B cell (primary cell): Measurements from ENCODE around the gene CINP. TPM values are rescaled to one million over a fixed set of nuclear protein-coding genes. Genes with fewer than 3 reads are reported as not detected.

ENCODE experiments used
- ATAC-seq: fragments of 200-7000 bp; cut with Tn5 transposase; one replicate; pipeline ENCODE4 v1.10.0; 2021; ENCODE audit warnings: low read depth, mild to moderate bottlenecking, moderate number of reproducible peaks, moderate library complexity
- CTCF ChIA-PET: fragments of 350-600 bp; sonication (Branson Sonifier 250); formaldehyde crosslinking; loops from one replicate; lab custom pipeline; 2021; ENCODE audit warnings: antibody characterized with exemption, inconsistent platforms; lab: Charles Lee
- POLR2A ChIA-PET: fragments of 350-600 bp; sonication (Branson Sonifier 250); formaldehyde crosslinking; loops from one replicate; lab custom pipeline; 2021; ENCODE audit warnings: antibody characterized with exemption; lab: Charles Lee
- DNase-seq: peaks from one replicate; pipeline ENCODE4 v3.0.0; 2013
- H2AFZ ChIP-seq: 2 replicates; pipeline ENCODE4 v1.6.1; 2012; ENCODE audit warnings: mild to moderate bottlenecking, low read depth, low read length; ENCODE audit not compliant: insufficient read depth, poor library complexity, severe bottlenecking
- H3K27ac ChIP-seq, 2 donors: 1 replicate in 1 of 2; 2 replicates in 1 of 2; pipeline ENCODE4 v1.5.1; 2012 to 2013; ENCODE audit warnings: low read length in 2 of 2, mild to moderate bottlenecking in 2 of 2, moderate library complexity in 1 of 2
- H3K27me3 ChIP-seq, 4 experiments: fragments of 200-600 bp in 1 of 4; sonication (generic) in 1 of 4; replicated peaks in 1 of 4; 1 replicate in 2 of 4; 2 replicates in 2 of 4; pipeline versions ENCODE4 v1.6.1 to v1.7.0; 2013 to 2016; ENCODE audit warnings: low read length in 3 of 4, mild to moderate bottlenecking in 2 of 4, mixed read lengths in 1 of 4, moderate library complexity in 1 of 4; ENCODE audit not compliant: insufficient read depth in 4 of 4, control insufficient read depth in 3 of 4; ENCODE audit errors: control extremely low read depth in 1 of 4
- H3K36me3 ChIP-seq, 2 experiments: replicated peaks in 1 of 2; 1 replicate in 1 of 2; 2 replicates in 1 of 2; pipeline versions ENCODE4 v1.6.1 to v1.7.1; 2013; ENCODE audit warnings: low read length in 1 of 2; ENCODE audit not compliant: insufficient read depth in 2 of 2, control insufficient read depth in 1 of 2; ENCODE audit errors: control extremely low read depth in 1 of 2, extremely low read depth in 1 of 2
- H3K4me1 ChIP-seq, 2 donors: fragments of 200-600 bp in 1 of 2; sonication (generic) in 1 of 2; 1 replicate in 1 of 2; 2 replicates in 1 of 2; pipeline versions ENCODE4 v1.5.1 to v1.6.1; 2013 to 2017; ENCODE audit warnings: low read length in 2 of 2; ENCODE audit not compliant: control insufficient read depth in 2 of 2, insufficient read depth in 2 of 2
- H3K4me2 ChIP-seq: replicated peaks from 2 replicates; pipeline ENCODE3; 2012; ENCODE audit warnings: mild to moderate bottlenecking, low read depth, low read length; ENCODE audit not compliant: poor library complexity, severe bottlenecking
- H3K4me3 ChIP-seq, 5 experiments: fragments of 200-600 bp in 1 of 5; sonication (generic) in 1 of 5; 1 replicate in 3 of 5; 2 replicates in 2 of 5; pipeline versions ENCODE4 v1.5.1 to v1.7.0; 2011 to 2016; ENCODE audit warnings: low read length in 4 of 5, mild to moderate bottlenecking in 4 of 5, low read depth in 2 of 5, control low read depth in 1 of 5, moderate library complexity in 1 of 5; ENCODE audit not compliant: insufficient read depth in 1 of 5; ENCODE audit errors: control extremely low read depth in 1 of 5, extremely low read depth in 1 of 5
- H3K79me2 ChIP-seq: fragments of 200-600 bp; sonication (generic); one replicate; pipeline ENCODE4 v1.6.0; 2016; ENCODE audit warnings: low read length; ENCODE audit not compliant: control insufficient read depth, insufficient read depth
- H3K9ac ChIP-seq: fragments of 200-600 bp; sonication (generic); 2 replicates; pipeline ENCODE4 v1.6.1; 2017; ENCODE audit warnings: mild to moderate bottlenecking, low read length, moderate library complexity
- H3K9me3 ChIP-seq, 3 donors: one replicate each; pipeline versions ENCODE4 v1.6.1 to v1.7.1; 2013; ENCODE audit warnings: low read length in 2 of 3; ENCODE audit not compliant: control insufficient read depth in 2 of 3, insufficient read depth in 1 of 3; ENCODE audit errors: control extremely low read depth in 1 of 3
- H4K20me1 ChIP-seq: 2 replicates; pipeline ENCODE4 v1.6.0; 2012; ENCODE audit warnings: mild to moderate bottlenecking, low read length; ENCODE audit not compliant: insufficient read depth, control insufficient read depth, poor library complexity, severe bottlenecking
- H3K27ac Mint-ChIP-seq: one replicate; pipeline ENCODE4 v1.8.0; 2021; ENCODE audit warnings: mixed read lengths
- H3K27me3 Mint-ChIP-seq: one replicate; pipeline ENCODE4 v1.8.0; 2021; ENCODE audit warnings: mixed read lengths
- H3K4me1 Mint-ChIP-seq: one replicate; pipeline ENCODE4 v1.8.0; 2021; ENCODE audit warnings: mixed read lengths
- H3K4me3 Mint-ChIP-seq: one replicate; pipeline ENCODE4 v1.8.0; 2021; ENCODE audit warnings: mixed read lengths
- H3K9me3 Mint-ChIP-seq: one replicate; pipeline ENCODE4 v1.8.0; 2022; ENCODE audit warnings: mixed read lengths; ENCODE audit not compliant: insufficient read depth
- CTCF ChIP-seq: fragments of 200-600 bp; IDR thresholded peaks from one replicate; pipeline ENCODE4 v1.8.0; 2022; ENCODE audit warnings: antibody characterized with exemption, mild to moderate bottlenecking
- EZH2 ChIP-seq: IDR thresholded peaks from 2 replicates; pipeline ENCODE4 v1.6.1; 2012; ENCODE audit warnings: borderline replicate concordance, low read depth, mild to moderate bottlenecking, moderate library complexity, low read length; ENCODE audit not compliant: insufficient read depth, poor library complexity, severe bottlenecking
- WGBS: methylation state at CpG from one replicate; pipeline ENCODE4 v1.1.5; 2013; ENCODE audit warnings: missing lambda C conversion rate; ENCODE audit not compliant: insufficient coverage; 5-methylcytosine and 5-hydroxymethylcytosine counted together
- intact Hi-C: fragments of 100-400 bp; cut with micrococcal nuclease; formaldehyde crosslinking; loops from one replicate; pipeline ENCODE4 v1.10.0; 2022
- polyA plus RNA-seq: library from polyadenylated mRNA; depleted of rRNA; stranded (reverse); fragments of >200 nt; gene quantifications from 2 replicates; pipeline ENCODE4 v1.2.3, GENCODE V29; 2012
- total RNA-seq, 2 donors: library from RNA; stranded (reverse); fragments of 120-200 nt in 1 of 2; gene quantifications; 1 replicate in 1 of 2; 2 replicates in 1 of 2; pipeline versions ENCODE4 v1.2.3 to v1.2.4, GENCODE V29; 2013 to 2022

Gene CINP
- total and polyA plus RNA-seq, 2 donors (not counting 1 experiment from before 2014, with no cell fraction given) = 21.9 to 28.8 TPM

- Mint-ChIP-seq H3K4me3 (peak overlapping the region; percentile 16), H3K27me3 (no peaks in the 10 kb centered on the region), H3K4me1 (peaks cover 36% of the 10 kb centered on the region), H3K27ac (peak overlapping the region; percentile 20), H3K9me3 (no peaks in the 10 kb centered on the region)
- Histone ChIP-seq H3K4me3 (no peak overlapping the region), H3K79me2 (no peaks in the 10 kb centered on the region), H3K4me2 (no peak overlapping the region), H3K36me3 (peaks cover 0 to 4% of the 10 kb centered on the region in 2 experiments), H3K9ac (no peak overlapping the region), H3K27ac (no peak overlapping the region), H3K9me3 (no peaks in the 10 kb centered on the region), H2AFZ (no peak overlapping the region), H3K4me1 (peaks cover 13 to 21% of the 10 kb centered on the region in 2 donors), H3K27me3 (no peaks in the 10 kb centered on the region), H4K20me1 (no peaks in the 10 kb centered on the region)
- DNase-seq (peak; percentile 54), ATAC-seq (no peak)
- ChIA-PET POLR2A (interaction anchor here (0.6 kb wide), 1 partner anchor 29 kb away, joined by 7 read pairs; no protein-coding TSS in a partner anchor), CTCF (interaction anchor here (1.3 to 2.8 kb wide), 2 partner anchors 9 kb away, joined by 3 to 10 read pairs; no protein-coding TSS in a partner anchor)
- 52% methylated on average over 4 of the region's 8 CpGs for WGBS
- TF ChIP-seq EZH2 (no peak), CTCF (peak; percentile 41)
- intact Hi-C loops = no loop called here
These were observed 39.6 kb downstream of the CINP start for GRCh38 chr14:102323102-102323501.

GRCh38 chr14:102321456-102322422 is 41.0 kb downstream of the CINP start:
- ChIA-PET CTCF (interaction anchor here (1.0 to 2.8 kb wide), 7 partner anchors 8 to 615 kb away, joined by 3 to 11 read pairs (median 3); partner anchors contain the start of genes CINP and TECPR2), POLR2A (no interaction called here)
- Histone ChIP-seq H2AFZ (no peak overlapping the region), H3K4me1 (peaks cover 22 to 32% of the 10 kb centered on the region in 2 donors), H3K4me2 (no peak overlapping the region), H3K9ac (no peak overlapping the region), H3K79me2 (no peaks in the 10 kb centered on the region), H3K27ac (no peak overlapping the region), H3K9me3 (no peaks in the 10 kb centered on the region), H4K20me1 (no peaks in the 10 kb centered on the region), H3K36me3 (peaks cover 0 to 4% of the 10 kb centered on the region in 2 experiments), H3K27me3 (no peaks in the 10 kb centered on the region), H3K4me3 (no peak overlapping the region)
- TF ChIP-seq CTCF = no peak
- TF ChIP-seq EZH2 = no peak
- no peaks in the 10 kb centered on the region for H3K9me3 Mint-ChIP-seq
- no peaks in the 10 kb centered on the region for H3K27me3 Mint-ChIP-seq
- 96% methylated on average over 6 of the region's 12 CpGs for WGBS
- peak overlapping the region; percentile 50 for H3K27ac Mint-ChIP-seq
- H3K4me3 Mint-ChIP-seq = peak overlapping the region; percentile 90
- intact Hi-C loops = no loop called here
- DNase-seq (no peak), ATAC-seq (no peak)
- peaks cover 49% of the 10 kb centered on the region for H3K4me1 Mint-ChIP-seq
